Measurements from ENCODE around the gene PCDHGC3. TPM values are rescaled to one million over a fixed set of nuclear protein-coding genes. Genes with fewer than 3 reads are reported as not detected.

The PCDHGC3 gene
- total and polyA plus RNA-seq, 4 donors = 3.7 to 11.0 (median 6.2) TPM

GRCh38 chr5:141518618-141519015 lies 42.9 kb downstream of the PCDHGC3 start (continued):
- no peak for TF ChIP-seq JUND (IDR thresholded peaks at IDR 0.05)

DNA sequence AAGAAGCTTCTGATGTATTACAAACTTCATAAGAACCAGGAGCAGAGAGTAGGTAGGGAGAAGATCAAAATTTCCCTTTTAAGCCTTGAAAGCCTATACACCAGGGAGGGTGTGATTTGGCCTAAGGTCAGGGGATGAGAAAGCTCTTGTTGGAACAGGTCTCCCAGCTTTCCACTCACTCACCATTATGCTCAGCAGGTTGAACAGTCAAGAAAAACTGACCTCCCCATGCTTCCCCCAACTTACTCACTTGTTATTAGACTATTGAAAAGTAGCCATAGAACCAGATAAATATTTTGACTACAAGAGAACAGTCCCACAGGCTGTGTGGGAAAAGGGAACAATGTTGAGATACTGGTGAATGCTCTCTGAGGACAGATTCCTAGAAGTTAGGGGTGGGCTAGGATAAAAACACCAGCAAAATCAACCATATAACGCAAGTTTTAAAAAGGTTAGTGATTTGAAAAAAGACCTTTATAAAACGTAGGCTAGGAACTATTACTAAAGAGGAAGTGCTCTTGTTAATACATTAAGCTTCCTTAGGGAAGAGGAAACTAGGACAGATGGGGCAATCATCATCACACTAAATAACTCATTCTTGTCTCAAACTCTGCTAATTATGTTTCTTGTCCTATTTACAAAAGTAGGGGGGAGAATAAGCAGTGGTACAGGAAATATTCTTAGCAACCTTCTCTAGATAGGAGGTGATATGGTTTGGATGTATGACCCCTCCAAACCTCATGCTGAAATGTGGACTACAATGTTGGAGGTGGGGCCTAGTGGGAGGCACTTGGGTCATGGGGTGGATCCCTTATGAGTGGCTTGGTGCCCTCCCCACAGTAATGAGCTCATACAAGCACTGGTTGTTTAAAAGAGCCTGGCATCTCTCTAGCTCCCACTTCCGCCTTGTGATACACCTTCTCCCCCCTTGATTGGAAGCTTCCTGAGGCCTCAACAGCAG lies 44.1 kb downstream of the PCDHGC3 start:
- no peak for DNase-seq (ENCODE audit: low spot score)
- no peaks in the 10 kb centered on the region for H3K9me3 ChIP-seq (ENCODE audit: control insufficient read depth in 4 of 4, low read length in 3 of 4)
- no peak overlapping the region for H3K4me3 ChIP-seq (ENCODE audit: low read depth in 1 of 3, low read length in 3 of 3)
- no peaks in the 10 kb centered on the region for H3K27me3 ChIP-seq (ENCODE audit: control insufficient read depth in 4 of 4, insufficient read depth in 4 of 4, low read length in 3 of 4)
- peaks cover 17 to 70% (median 59%) of the 10 kb centered on the region in 4 donors for H3K36me3 ChIP-seq (ENCODE audit: control insufficient read depth in 4 of 4, insufficient read depth in 3 of 4, low read depth in 1 of 4, low read length in 3 of 4)
- H3K27ac ChIP-seq (ENCODE audit: low read depth in 1 of 2, low read length in 2 of 2) = peak overlapping the region in 1 of 2 donors; percentile 16
- TF ChIP-seq JUND (IDR thresholded peaks at IDR 0.05) (no peak), FOXA2 (IDR thresholded peaks at IDR 0.05) (no peak), HNF4A (conservative IDR thresholded peaks at IDR 0.05) (no peak), ATF3 (IDR thresholded peaks at IDR 0.05) (no peak), NR2F2 (IDR thresholded peaks at IDR 0.05) (no peak), TAF1 (conservative IDR thresholded peaks at IDR 0.05) (no peak), SP1 (IDR thresholded peaks at IDR 0.05) (no peak), REST (IDR thresholded peaks at IDR 0.05) (no peak), RAD21 (IDR thresholded peaks at IDR 0.05) (no peak), HNF4G (IDR thresholded peaks at IDR 0.05) (no peak), YY1 (IDR thresholded peaks at IDR 0.05) (no peak), FOXA1 (IDR thresholded peaks at IDR 0.05) (no peak), RXRA (IDR thresholded peaks at IDR 0.05) (no peak), GABPA (IDR thresholded peaks at IDR 0.05 in 1 of 2, conservative IDR thresholded peaks at IDR 0.05 in 1 of 2) (no peak), ZBTB33 (IDR thresholded peaks at IDR 0.05) (no peak), MAX (IDR thresholded peaks at IDR 0.05) (no peak), EGR1 (IDR thresholded peaks at IDR 0.05; ENCODE audit: low read depth in 2 of 2) (no peak)
- TF ChIP-seq, protein P1, sequence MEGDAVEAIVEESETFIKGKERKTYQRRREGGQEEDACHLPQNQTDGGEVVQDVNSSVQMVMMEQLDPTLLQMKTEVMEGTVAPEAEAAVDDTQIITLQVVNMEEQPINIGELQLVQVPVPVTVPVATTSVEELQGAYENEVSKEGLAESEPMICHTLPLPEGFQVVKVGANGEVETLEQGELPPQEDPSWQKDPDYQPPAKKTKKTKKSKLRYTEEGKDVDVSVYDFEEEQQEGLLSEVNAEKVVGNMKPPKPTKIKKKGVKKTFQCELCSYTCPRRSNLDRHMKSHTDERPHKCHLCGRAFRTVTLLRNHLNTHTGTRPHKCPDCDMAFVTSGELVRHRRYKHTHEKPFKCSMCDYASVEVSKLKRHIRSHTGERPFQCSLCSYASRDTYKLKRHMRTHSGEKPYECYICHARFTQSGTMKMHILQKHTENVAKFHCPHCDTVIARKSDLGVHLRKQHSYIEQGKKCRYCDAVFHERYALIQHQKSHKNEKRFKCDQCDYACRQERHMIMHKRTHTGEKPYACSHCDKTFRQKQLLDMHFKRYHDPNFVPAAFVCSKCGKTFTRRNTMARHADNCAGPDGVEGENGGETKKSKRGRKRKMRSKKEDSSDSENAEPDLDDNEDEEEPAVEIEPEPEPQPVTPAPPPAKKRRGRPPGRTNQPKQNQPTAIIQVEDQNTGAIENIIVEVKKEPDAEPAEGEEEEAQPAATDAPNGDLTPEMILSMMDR (IDR thresholded peaks at IDR 0.05; ENCODE audit: low read depth, low read length, missing input control) = no peak
- peaks cover 0 to 10% (median 5%) of the 10 kb centered on the region in 4 donors for H3K4me1 ChIP-seq (ENCODE audit: control insufficient read depth in 4 of 4, insufficient read depth in 4 of 4, low read length in 3 of 4)
- no peak overlapping the region for H3K9ac ChIP-seq (ENCODE audit: low read depth in 1 of 2, low read length in 2 of 2)
- WGBS = 86% methylated on average over 3 of the region's 3 CpGs

All from liver (tissue), 9 donors.